Non-pigmented ciliary epithelial cell (primary cell): ENCODE data around the gene ARHGEF25.
"Not testable (repeated sequence)": the region's sequence is repeated elsewhere in the genome, so short reads cannot be mapped to it uniquely, and the experiment has no call there.

Experiments
- DNase-seq: peaks from one replicate; pipeline ENCODE4 v3.0.0-alpha.2; 2010; ENCODE audit warnings: low read depth

Gene ARHGEF25

GRCh38 chr12:57638096-57638495 is 26.9 kb downstream of the ARHGEF25 start:
- DNase-seq, result no peak

GRCh38 chr12:57640175-57641042 is 29.2 kb downstream of the ARHGEF25 start:
- DNase-seq, result no peak

GRCh38 chr12:57641699-57642442 is 30.6 kb downstream of the ARHGEF25 start:
- DNase-seq, result no peak

GRCh38 chr12:57645990-57646658 is 34.9 kb downstream of the ARHGEF25 start:
- DNase-seq, result not testable (repeated sequence)

GRCh38 chr12:57646659-57647049 is 35.4 kb downstream of the ARHGEF25 start:
- not testable (repeated sequence) for DNase-seq

- no peak for DNase-seq
Observed at GRCh38 chr12:57654042-57654441, 42.8 kb downstream of the ARHGEF25 start.

- no peak for DNase-seq
Observed at GRCh38 chr12:57655541-57656240, 44.5 kb downstream of the ARHGEF25 start.

- DNase-seq, result not testable (repeated sequence)
Observed at GRCh38 chr12:57656408-57656807, 45.2 kb downstream of the ARHGEF25 start.

- no peak for DNase-seq
Observed at GRCh38 chr12:57657744-57658143, 46.5 kb downstream of the ARHGEF25 start.

- no peak for DNase-seq
Observed at GRCh38 chr12:57658890-57659289, 47.7 kb downstream of the ARHGEF25 start.

GRCh38 chr12:57661376-57661775 is 50.1 kb downstream of the ARHGEF25 start:
- no peak for DNase-seq

- not testable (repeated sequence) for DNase-seq
Observed at GRCh38 chr12:57665066-57665820, 54.0 kb downstream of the ARHGEF25 start.
